Measurements from ENCODE around the gene ANKRD60. TPM values are rescaled to one million over a fixed set of nuclear protein-coding genes. Genes with fewer than 3 reads are reported as not detected.

The ANKRD60 gene
- total RNA-seq, 2 experiments from 2014 or later: not detected

DNA sequence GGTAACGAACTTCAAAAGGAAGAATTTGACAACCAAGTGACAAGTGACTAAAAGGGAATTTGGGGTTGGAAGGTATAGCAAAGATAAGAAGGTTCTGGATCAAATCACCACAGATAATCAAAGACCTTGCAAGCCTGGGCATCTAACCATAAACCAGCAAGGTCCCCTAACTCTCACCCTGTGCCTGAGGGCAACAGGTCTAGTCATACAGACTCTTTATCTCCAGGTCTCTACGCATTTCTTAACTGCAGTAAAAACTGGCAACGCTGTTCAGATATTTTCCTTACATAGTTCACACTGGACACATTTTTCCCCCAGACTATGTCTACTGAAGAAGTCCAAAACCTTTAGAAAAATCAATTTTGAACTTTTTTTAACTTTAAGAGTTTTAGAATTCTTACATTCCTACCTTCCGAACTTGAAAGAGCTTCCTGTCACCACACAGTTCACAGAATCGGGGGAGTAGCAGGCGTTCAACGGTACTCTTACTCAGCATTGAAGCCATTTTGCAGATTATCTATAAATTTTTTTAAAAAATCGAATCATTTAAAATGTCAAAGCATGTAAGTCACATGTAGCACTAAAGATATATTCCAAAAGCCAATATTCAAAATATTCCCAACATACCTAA lies 23.0 kb upstream of the ANKRD60 start:
- DNase-seq (ENCODE audit: low spot score): no peak
- ChIA-PET CTCF (ENCODE audit: unreplicated experiment) (no interaction called here), POLR2A (no interaction called here)
- Histone ChIP-seq H3K27ac (ENCODE audit: low read depth, low read length, poor library complexity, severe bottlenecking) (no peak overlapping the region), H3K4me1 (ENCODE audit: insufficient read depth, low read length, poor library complexity, severe bottlenecking) (no peaks in the 10 kb centered on the region), H4K20me1 (ENCODE audit: insufficient read depth, low read length) (no peaks in the 10 kb centered on the region), H3K9me2 (ENCODE audit: insufficient read depth, low read length) (no peaks in the 10 kb centered on the region), H3K36me3 (ENCODE audit: insufficient read depth, low read length) (0 out of 2 replicates have a peak, but pooled peaks cover 3% of the 10 kb centered on the region), H3K9me3 (ENCODE audit: low read length) (no peaks in the 10 kb centered on the region), H3K4me2 (ENCODE audit: low read length) (no peak overlapping the region), H2AFZ (ENCODE audit: low read length) (no peak overlapping the region), H3K79me2 (ENCODE audit: insufficient read depth, low read depth, low read length) (no peaks in the 10 kb centered on the region), H3K4me3 (ENCODE audit: low read depth, low read length, poor library complexity, severe bottlenecking) (no peak overlapping the region)
- intact Hi-C loops (cut with micrococcal nuclease; ENCODE audit: unreplicated experiment): no loop called here
- no peak for TF ChIP-seq EZH2phosphoT487 (IDR thresholded peaks at IDR 0.05; ENCODE audit: borderline replicate concordance, low read depth, low read length)
- no peak for TF ChIP-seq CTCF (conservative IDR thresholded peaks at IDR 0.05; ENCODE audit: low read length)
- BruUV-seq (replicated peaks): no TSS peak

DNA sequence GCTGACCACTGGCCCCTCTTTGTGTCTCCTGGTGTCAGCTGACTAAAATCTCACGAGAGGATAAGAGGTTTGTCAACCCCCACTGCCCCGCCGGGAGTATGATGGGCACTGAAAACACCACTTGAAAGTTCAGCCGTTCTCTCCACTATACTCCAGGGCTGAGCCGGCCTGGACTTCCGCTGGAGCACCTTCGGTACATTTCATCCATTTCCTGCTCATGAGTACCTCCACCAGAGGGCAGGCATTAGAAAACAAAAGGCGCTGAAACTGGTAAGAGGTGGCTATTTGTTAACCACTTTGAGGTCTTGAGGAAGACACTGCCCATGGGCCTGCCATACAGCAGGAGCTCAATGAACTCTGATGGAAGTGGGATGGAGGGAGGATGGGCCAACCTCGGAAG lies 17.9 kb upstream of the ANKRD60 start:
- intact Hi-C loops (cut with micrococcal nuclease; ENCODE audit: unreplicated experiment): no loop called here
- H2AFZ ChIP-seq (ENCODE audit: low read length): no peak overlapping the region
- no TSS peak for BruUV-seq (replicated peaks)
- ChIA-PET POLR2A (interaction anchor here (1.7 kb wide), 1 partner anchor 9 kb away, joined by 5 read pairs; no protein-coding TSS in a partner anchor), CTCF (ENCODE audit: unreplicated experiment) (interaction anchor here (1.2 kb wide), 1 partner anchor 9 kb away, joined by 3 read pairs; no protein-coding TSS in a partner anchor)
- no peak for DNase-seq (ENCODE audit: low spot score)
- H3K9me3 ChIP-seq (ENCODE audit: low read length): no peaks in the 10 kb centered on the region
- no peak overlapping the region for H3K27ac ChIP-seq (ENCODE audit: low read depth, low read length, poor library complexity, severe bottlenecking)
- H4K20me1 ChIP-seq (ENCODE audit: insufficient read depth, low read length): no peaks in the 10 kb centered on the region
- H3K79me2 ChIP-seq (ENCODE audit: insufficient read depth, low read depth, low read length): no peaks in the 10 kb centered on the region
- no peak overlapping the region for H3K4me3 ChIP-seq (ENCODE audit: low read depth, low read length, poor library complexity, severe bottlenecking)
- H3K9me2 ChIP-seq (ENCODE audit: insufficient read depth, low read length): no peaks in the 10 kb centered on the region
- TF ChIP-seq EZH2phosphoT487 (IDR thresholded peaks at IDR 0.05; ENCODE audit: borderline replicate concordance, low read depth, low read length) (no peak), CTCF (conservative IDR thresholded peaks at IDR 0.05; ENCODE audit: low read length) (peak; percentile 44; the same call in 1 of the 2 replicates)
- H3K36me3 ChIP-seq (ENCODE audit: insufficient read depth, low read length): 0 out of 2 replicates have a peak, but pooled peaks cover 3% of the 10 kb centered on the region
- no peaks in the 10 kb centered on the region for H3K4me1 ChIP-seq (ENCODE audit: insufficient read depth, low read length, poor library complexity, severe bottlenecking)
- no peak overlapping the region for H3K4me2 ChIP-seq (ENCODE audit: low read length)

- CTCF ChIA-PET (ENCODE audit: unreplicated experiment): interaction anchor here (1.2 kb wide), 1 partner anchor 8 kb away, joined by 3 read pairs; no protein-coding TSS in a partner anchor
Observed at GRCh38 chr20:58245931-58246330, 17.5 kb upstream of the ANKRD60 start.

More at GRCh38 chr20:58245931-58246330, 17.5 kb upstream of the ANKRD60 start:
- H3K9me3 ChIP-seq (ENCODE audit: low read length): no peaks in the 10 kb centered on the region
- no peak overlapping the region for H3K4me3 ChIP-seq (ENCODE audit: low read depth, low read length, poor library complexity, severe bottlenecking)
- H3K4me1 ChIP-seq (ENCODE audit: insufficient read depth, low read length, poor library complexity, severe bottlenecking): no peaks in the 10 kb centered on the region
- H2AFZ ChIP-seq (ENCODE audit: low read length): no peak overlapping the region
- no peaks in the 10 kb centered on the region for H3K9me2 ChIP-seq (ENCODE audit: insufficient read depth, low read length)
- POLR2A ChIA-PET: interaction anchor here (1.7 kb wide), 1 partner anchor 9 kb away, joined by 5 read pairs; no protein-coding TSS in a partner anchor
- intact Hi-C loops (cut with micrococcal nuclease; ENCODE audit: unreplicated experiment): no loop called here
- H3K27ac ChIP-seq (ENCODE audit: low read depth, low read length, poor library complexity, severe bottlenecking): no peak overlapping the region
- no peak overlapping the region for H3K4me2 ChIP-seq (ENCODE audit: low read length)
- H4K20me1 ChIP-seq (ENCODE audit: insufficient read depth, low read length): no peaks in the 10 kb centered on the region
- 0 out of 2 replicates have a peak, but pooled peaks cover under 1% of the 10 kb centered on the region for H3K36me3 ChIP-seq (ENCODE audit: insufficient read depth, low read length)
- no peaks in the 10 kb centered on the region for H3K79me2 ChIP-seq (ENCODE audit: insufficient read depth, low read depth, low read length)
- no TSS peak for BruUV-seq (replicated peaks)
- DNase-seq (ENCODE audit: low spot score): no peak
- no peak for TF ChIP-seq CTCF (conservative IDR thresholded peaks at IDR 0.05; ENCODE audit: low read length)
- no peak for TF ChIP-seq EZH2phosphoT487 (IDR thresholded peaks at IDR 0.05; ENCODE audit: borderline replicate concordance, low read depth, low read length)
